Mesodermal cell (in vitro differentiated cells): ENCODE results near the gene TRA2B.

Experiments used
- H3K27ac ChIP-seq: 2 replicates; pipeline ENCODE4 v1.7.0; 2013; ENCODE audit warnings: mild to moderate bottlenecking, low read depth, low read length, moderate library complexity; ENCODE audit not compliant: severe bottlenecking
- H3K36me3 ChIP-seq: 2 replicates; pipeline ENCODE4 v1.7.1; 2013; ENCODE audit warnings: mild to moderate bottlenecking, low read length, moderate library complexity; ENCODE audit not compliant: control insufficient read depth, insufficient read depth
- H3K4me1 ChIP-seq: one replicate; pipeline ENCODE4 v1.7.1; 2013; ENCODE audit warnings: mild to moderate bottlenecking, low read length; ENCODE audit not compliant: insufficient read depth, control insufficient read depth, poor library complexity, severe bottlenecking
- H3K4me3 ChIP-seq: 2 replicates; pipeline ENCODE4 v1.7.0; 2013; ENCODE audit warnings: low read length, control low read depth, mild to moderate bottlenecking; ENCODE audit not compliant: insufficient read depth, poor library complexity, severe bottlenecking; ENCODE audit errors: extremely low read depth
- H3K9me3 ChIP-seq: 2 replicates; pipeline ENCODE4 v1.7.1; 2013; ENCODE audit warnings: mild to moderate bottlenecking, low read length, moderate library complexity; ENCODE audit not compliant: control insufficient read depth
- WGBS, 2 experiments: methylation state at CpG; one replicate each; pipeline ENCODE4 v1.1.5; 2013; ENCODE audit warnings: missing lambda C conversion rate in 2 of 2; ENCODE audit not compliant: insufficient coverage in 2 of 2; 5-methylcytosine and 5-hydroxymethylcytosine counted together

TRA2B gene

GRCh38 chr3:185954366-185954723 is 16.5 kb upstream of the TRA2B start:
- H3K27ac ChIP-seq: no peak overlapping the region

GRCh38 chr3:185950728-185951127 is 12.9 kb upstream of the TRA2B start:
- Histone ChIP-seq H3K4me3 (no peak overlapping the region), H3K27ac (no peak overlapping the region), H3K4me1 (no peaks in the 10 kb centered on the region), H3K9me3 (peaks cover 3% of the 10 kb centered on the region), H3K36me3 (no peaks in the 10 kb centered on the region)
- WGBS, 2 experiments: 90 to 100% methylated on average over 2 to 3 of the region's 3 CpGs

More at GRCh38 chr3:185954366-185954723, 16.5 kb upstream of the TRA2B start:
- H3K4me1 ChIP-seq: no peaks in the 10 kb centered on the region
- H3K9me3 ChIP-seq: peaks cover 3% of the 10 kb centered on the region
- no peaks in the 10 kb centered on the region for H3K36me3 ChIP-seq
- H3K4me3 ChIP-seq: no peak overlapping the region
- 100% methylated on average over 1 of the region's 3 CpGs; no CpG with 5 or more reads in 1 of the 2 experiments for WGBS, 2 experiments

DNA sequence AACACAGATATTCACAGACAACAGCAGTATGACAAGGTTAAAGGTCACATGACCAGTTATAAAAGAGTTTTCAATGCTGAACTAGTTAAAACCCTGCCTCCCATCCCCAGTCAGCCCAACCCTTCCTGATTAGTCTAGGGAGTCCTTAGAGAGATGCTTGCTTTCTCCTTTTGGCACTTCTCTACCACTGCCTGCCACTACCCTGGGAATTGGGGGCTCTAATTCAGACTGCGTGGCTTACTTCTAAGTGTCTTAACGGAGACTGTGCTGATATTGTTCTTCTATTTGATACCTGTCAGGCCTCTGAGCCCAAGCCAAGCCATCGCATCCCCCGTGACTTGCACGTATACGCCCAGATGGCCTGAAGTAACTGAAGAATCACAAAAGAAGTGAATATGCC is 11.7 kb upstream of the TRA2B start:
- Histone ChIP-seq H3K4me3 (no peak overlapping the region), H3K4me1 (no peaks in the 10 kb centered on the region), H3K9me3 (peaks cover 3% of the 10 kb centered on the region), H3K36me3 (no peaks in the 10 kb centered on the region), H3K27ac (no peak overlapping the region)
- WGBS, 2 experiments: 87 to 100% methylated on average over 1 to 2 of the region's 6 CpGs

DNA sequence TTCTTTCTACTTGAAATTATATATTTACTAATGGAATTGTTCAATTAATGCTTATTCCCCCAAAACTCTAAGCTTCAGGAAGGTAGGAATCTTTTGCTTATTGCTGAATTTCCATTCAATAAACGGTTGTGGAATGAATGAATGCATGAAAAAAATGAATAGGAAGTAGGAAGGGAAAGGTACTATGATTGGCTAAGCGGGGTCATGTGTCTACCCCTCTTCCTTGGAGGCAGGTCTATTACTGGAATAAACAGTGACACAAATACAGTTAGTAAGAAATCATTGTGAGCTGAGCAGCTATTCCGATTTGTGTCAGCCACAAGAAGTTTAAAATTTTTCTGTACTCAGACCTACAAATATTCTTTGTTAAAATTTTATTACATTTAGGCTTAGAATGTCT is 10.5 kb upstream of the TRA2B start:
- no peak overlapping the region for H3K4me3 ChIP-seq
- WGBS, 2 experiments: 94 to 100% methylated on average over 1 to 3 of the region's 3 CpGs
- H3K9me3 ChIP-seq: peaks cover 3% of the 10 kb centered on the region
- no peaks in the 10 kb centered on the region for H3K36me3 ChIP-seq
- no peaks in the 10 kb centered on the region for H3K4me1 ChIP-seq
- H3K27ac ChIP-seq: no peak overlapping the region

GRCh38 chr3:185943760-185944106 is 5.9 kb upstream of the TRA2B start:
- Histone ChIP-seq H3K9me3 (no peaks in the 10 kb centered on the region), H3K4me3 (no peak overlapping the region), H3K36me3 (no peaks in the 10 kb centered on the region), H3K4me1 (no peaks in the 10 kb centered on the region), H3K27ac (no peak overlapping the region)
- 83% methylated on average over 1 of the region's 3 CpGs; no CpG with 5 or more reads in 1 of the 2 experiments for WGBS, 2 experiments

GRCh38 chr3:185942907-185943759 is 5.3 kb upstream of the TRA2B start:
- H3K9me3 ChIP-seq: no peaks in the 10 kb centered on the region
- H3K4me1 ChIP-seq: no peaks in the 10 kb centered on the region
- H3K36me3 ChIP-seq: no peaks in the 10 kb centered on the region
- 58 to 65% methylated on average over 6 of the region's 7 CpGs for WGBS, 2 experiments
- H3K4me3 ChIP-seq: no peak overlapping the region
- no peak overlapping the region for H3K27ac ChIP-seq

DNA sequence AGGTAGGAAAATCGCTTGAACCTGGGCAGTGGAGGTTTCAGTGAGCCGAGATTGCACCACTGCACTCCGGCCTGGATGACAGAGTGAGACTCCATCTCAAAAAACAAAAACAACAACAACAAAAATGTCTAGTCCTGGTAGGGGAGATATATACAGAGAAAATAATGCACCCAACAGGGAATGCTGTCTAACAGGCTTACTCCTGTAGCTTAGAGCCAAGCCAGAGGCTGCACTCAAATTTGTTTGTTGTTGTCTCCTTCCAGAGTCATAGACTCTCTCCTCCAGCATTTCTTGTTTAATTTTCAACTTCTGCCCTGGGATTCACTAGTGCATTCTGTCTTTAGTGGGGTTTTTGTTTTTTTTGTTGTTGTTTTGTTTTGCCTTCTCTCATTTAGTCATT is 4.6 kb upstream of the TRA2B start:
- no peaks in the 10 kb centered on the region for H3K36me3 ChIP-seq
- no peaks in the 10 kb centered on the region for H3K9me3 ChIP-seq
- H3K4me1 ChIP-seq: no peaks in the 10 kb centered on the region
- H3K27ac ChIP-seq: no peak overlapping the region
- no peak overlapping the region for H3K4me3 ChIP-seq
- WGBS, 2 experiments: no CpG with 5 or more reads among the region's 3 CpGs

DNA sequence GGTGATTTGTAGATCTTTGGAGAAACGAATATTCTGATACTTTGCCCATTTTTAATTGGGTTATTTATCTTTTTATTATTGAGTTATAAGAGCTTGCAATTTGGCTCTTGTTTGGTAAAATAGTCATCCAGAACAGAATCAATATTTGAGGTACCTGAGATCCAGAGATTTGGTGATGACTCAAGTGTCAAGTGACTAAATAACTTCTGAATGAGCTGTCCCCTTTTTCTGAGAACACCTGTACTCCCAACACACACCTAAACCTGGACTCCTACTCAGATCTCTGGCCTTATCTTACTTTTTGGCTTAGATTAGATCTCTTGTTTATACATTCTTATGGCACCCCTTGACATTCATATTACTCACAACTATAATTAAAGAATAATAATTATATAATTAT is 3.1 kb upstream of the TRA2B start:
- H3K27ac ChIP-seq: no peak overlapping the region
- H3K4me3 ChIP-seq: no peak overlapping the region
- H3K4me1 ChIP-seq: no peaks in the 10 kb centered on the region
- no peaks in the 10 kb centered on the region for H3K9me3 ChIP-seq
- no CpG with 5 or more reads among the region's 1 CpG for WGBS, 2 experiments
- no peaks in the 10 kb centered on the region for H3K36me3 ChIP-seq

DNA sequence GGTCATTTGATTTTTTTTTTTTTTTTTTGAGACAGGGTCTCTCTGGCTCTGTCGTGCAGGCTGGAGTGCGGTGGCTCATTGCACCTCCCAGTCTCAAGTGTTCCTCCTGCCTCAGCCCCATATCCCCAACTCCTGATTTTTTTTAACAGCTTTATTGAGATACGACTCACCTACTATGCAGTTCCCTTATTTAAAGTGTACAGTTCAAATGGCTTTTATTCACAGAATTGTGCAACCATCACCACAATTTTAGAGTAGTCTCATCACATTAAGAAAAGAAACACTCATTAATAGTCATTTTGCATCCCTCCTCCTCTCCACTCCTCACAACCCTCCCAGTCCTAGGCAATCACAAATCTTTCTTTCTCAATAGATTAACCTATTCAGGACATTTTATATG is 1.9 kb upstream of the TRA2B start:
- H3K4me1 ChIP-seq: no peaks in the 10 kb centered on the region
- 80 to 96% methylated on average over 1 to 3 of the region's 3 CpGs for WGBS, 2 experiments
- H3K9me3 ChIP-seq: no peaks in the 10 kb centered on the region
- no peaks in the 10 kb centered on the region for H3K36me3 ChIP-seq
- no peak overlapping the region for H3K4me3 ChIP-seq
- no peak overlapping the region for H3K27ac ChIP-seq

DNA sequence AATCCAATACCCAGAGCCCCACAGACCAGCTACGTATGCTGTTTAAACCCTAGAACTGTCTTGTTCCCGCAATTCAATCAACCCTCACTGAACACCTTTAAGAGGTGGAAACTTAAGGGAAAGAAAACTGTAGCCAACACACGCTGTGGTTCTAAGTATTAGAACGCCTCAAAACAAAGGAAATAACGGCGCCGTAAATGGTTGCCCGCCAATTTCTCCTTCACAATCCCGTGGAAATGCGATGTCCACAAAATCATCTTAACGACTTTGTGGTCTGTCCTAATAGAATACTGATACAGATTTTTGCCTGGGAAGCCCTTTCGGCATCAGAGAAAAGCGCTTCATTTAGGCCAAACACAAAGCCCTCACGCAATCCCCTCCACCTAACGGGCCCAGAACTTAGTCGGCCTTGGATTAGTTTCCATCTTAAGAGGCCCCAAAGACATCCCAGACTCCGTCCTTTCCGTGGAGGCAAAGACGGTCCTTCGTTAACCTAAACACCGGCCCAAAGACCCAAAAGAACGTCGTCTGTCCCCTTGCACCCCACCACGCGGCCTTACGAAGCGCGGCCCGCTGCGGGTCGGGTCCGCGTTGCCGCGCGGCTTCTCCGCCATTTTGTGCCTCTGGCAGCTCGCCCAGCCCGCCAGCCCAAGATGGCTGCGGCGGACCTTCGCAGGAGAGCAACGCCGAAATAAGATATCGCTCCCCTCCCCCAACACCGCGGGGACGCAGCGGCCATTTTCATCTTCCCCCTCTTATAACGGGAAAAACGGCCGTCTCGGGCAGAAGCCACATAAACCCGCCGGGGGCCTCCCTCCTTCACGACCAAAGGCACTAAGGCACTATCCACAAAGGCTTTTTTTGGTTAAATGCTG is 763 bp downstream of the TRA2B start:
- Histone ChIP-seq H3K4me1 (peaks cover under 1% of the 10 kb centered on the region), H3K27ac (peak overlapping the region; percentile 99), H3K36me3 (no peaks in the 10 kb centered on the region), H3K9me3 (no peaks in the 10 kb centered on the region), H3K4me3 (peak overlapping the region; percentile 95)
- WGBS, 2 experiments: 0% methylated on average over 45 to 51 of the region's 56 CpGs

GRCh38 chr3:185936273-185936629 is 1.6 kb downstream of the TRA2B start:
- 0% methylated on average over 2 to 6 of the region's 8 CpGs for WGBS, 2 experiments
- Histone ChIP-seq H3K36me3 (peaks cover 2% of the 10 kb centered on the region), H3K4me3 (peak overlapping the region; percentile 95), H3K4me1 (peaks cover 8% of the 10 kb centered on the region), H3K27ac (peak overlapping the region; percentile 99), H3K9me3 (no peaks in the 10 kb centered on the region)
